ENCODE data around the gene CHTF8.
A peak's percentile ranks its signal among the peaks of the same experiment; 100 is the strongest.

Gene CHTF8

GRCh38 chr16:69106491-69107315 is 25.7 kb downstream of the CHTF8 start:
- peak overlapping the region; percentile 60 for H3K4me3 ChIP-seq (ENCODE audit: low read depth, low read length)
- no peak for TF ChIP-seq CTCF (IDR thresholded peaks at IDR 0.05; ENCODE audit: low read depth, low read length)

- no peak for TF ChIP-seq CTCF (IDR thresholded peaks at IDR 0.05; ENCODE audit: low read depth, low read length)
- H3K4me3 ChIP-seq (ENCODE audit: low read depth, low read length), result peak within 1 kb of the TSS; percentile 66
Measured at GRCh38 chr16:69105501-69106361, 26.7 kb downstream of the CHTF8 start, which contains the start of gene HAS3. Gene HAS3 (plus strand): TSS chr16:69105653. CDS start chr16:69109396, 3,743 bp downstream.

GRCh38 chr16:69100071-69100691 is 32.2 kb downstream of the CHTF8 start:
- TF ChIP-seq CTCF (IDR thresholded peaks at IDR 0.05; ENCODE audit: low read depth, low read length), result no peak
- no peak overlapping the region for H3K4me3 ChIP-seq (ENCODE audit: low read depth, low read length)

GRCh38 chr16:69095193-69095592 is 37.2 kb downstream of the CHTF8 start:
- H3K4me3 ChIP-seq (ENCODE audit: low read depth, low read length), result no peak overlapping the region
- no peak for TF ChIP-seq CTCF (IDR thresholded peaks at IDR 0.05; ENCODE audit: low read depth, low read length)

- no peak for TF ChIP-seq CTCF (IDR thresholded peaks at IDR 0.05; ENCODE audit: low read depth, low read length)
- H3K4me3 ChIP-seq (ENCODE audit: low read depth, low read length), result no peak overlapping the region
Measured at GRCh38 chr16:69094501-69094900, 37.9 kb downstream of the CHTF8 start.

- H3K4me3 ChIP-seq (ENCODE audit: low read depth, low read length), result no peak overlapping the region
- no peak for TF ChIP-seq CTCF (IDR thresholded peaks at IDR 0.05; ENCODE audit: low read depth, low read length)
Measured at GRCh38 chr16:69093974-69094373, 38.4 kb downstream of the CHTF8 start.
